Activated CD8-positive, alpha-beta T cell treated with anti-CD3 and anti-CD28 coated beads for 36 hours (primary cell): ENCODE results near the gene SMIM23. TPM values are rescaled to one million over a fixed set of nuclear protein-coding genes. Genes with fewer than 3 reads are reported as not detected.

Source experiments
- ATAC-seq: fragments of 200-7000 bp; cut with Tn5 transposase; one replicate; pipeline ENCODE4 v1.10.0; 2021; ENCODE audit warnings: mild to moderate bottlenecking, moderate library complexity
- CTCF ChIA-PET: fragments of 350-600 bp; sonication (Branson Sonifier 250); formaldehyde crosslinking; loops from one replicate; lab custom pipeline; 2021; ENCODE audit warnings: antibody characterized with exemption; lab: Charles Lee
- POLR2A ChIA-PET: fragments of 350-600 bp; sonication (Branson Sonifier 250); formaldehyde crosslinking; loops from one replicate; lab custom pipeline; 2021; ENCODE audit warnings: antibody characterized with exemption; lab: Charles Lee
- DNase-seq: peaks from one replicate; pipeline ENCODE4 v3.0.0-alpha.2; 2020
- H3K27ac Mint-ChIP-seq: one replicate; pipeline ENCODE4 v1.8.0; 2021; ENCODE audit warnings: mild to moderate bottlenecking, mixed read lengths
- H3K27me3 Mint-ChIP-seq: one replicate; pipeline ENCODE4 v1.8.0; 2021; ENCODE audit warnings: mixed read lengths
- H3K36me3 Mint-ChIP-seq: one replicate; pipeline ENCODE4 v1.8.0; 2021; ENCODE audit warnings: low read depth, mixed read lengths
- H3K4me1 Mint-ChIP-seq: one replicate; pipeline ENCODE4 v1.8.0; 2021; ENCODE audit warnings: low read depth, mixed read lengths
- H3K4me3 Mint-ChIP-seq: one replicate; pipeline ENCODE4 v1.8.0; 2021; ENCODE audit warnings: mild to moderate bottlenecking, moderate library complexity, mixed read lengths
- H3K9me3 Mint-ChIP-seq: one replicate; pipeline ENCODE4 v1.8.0; 2021; ENCODE audit warnings: mixed read lengths
- intact Hi-C: fragments of 100-400 bp; cut with micrococcal nuclease; formaldehyde crosslinking; loops from one replicate; pipeline ENCODE4 v1.10.0; 2022
- total RNA-seq, 2 experiments: library from RNA; stranded (reverse); gene quantifications; one replicate each; pipeline ENCODE4 v1.2.3, GENCODE V29; 2021
- TF ChIP-seq, protein P1 (sequence below): fragments of 200-600 bp; IDR thresholded peaks from one replicate; pipeline ENCODE4 v1.8.0; 2022; ENCODE audit warnings: antibody characterized with exemption, mild to moderate bottlenecking

The SMIM23 gene
- total RNA-seq, 2 experiments from 2014 or later: not detected

DNA sequence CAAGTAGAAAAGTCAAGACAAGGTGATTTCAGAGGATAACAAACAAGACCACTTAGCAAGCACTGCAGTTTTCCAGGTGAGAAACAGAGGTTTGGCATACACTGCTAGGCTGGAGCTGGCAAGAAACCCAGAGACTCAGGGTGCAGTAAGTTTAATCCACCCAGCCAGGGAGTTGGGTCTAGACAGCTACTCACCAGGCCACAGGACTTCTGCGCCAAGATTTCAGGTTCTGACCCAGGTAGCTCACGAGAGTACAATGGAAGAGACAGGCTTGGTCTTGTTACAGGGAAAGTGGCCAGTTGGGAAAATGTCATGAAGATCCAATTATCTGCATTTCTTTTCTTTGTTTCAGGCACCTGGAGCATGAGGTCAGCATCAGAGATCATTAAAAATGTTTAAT is 9.8 kb downstream of the SMIM23 start:
- DNase-seq (no peak), ATAC-seq (no peak)
- CTCF ChIA-PET: interaction anchor here (0.8 kb wide), 1 partner anchor 15 kb away, joined by 3 read pairs; no protein-coding TSS in a partner anchor
- intact Hi-C loops: no loop called here
- TF ChIP-seq, protein P1, sequence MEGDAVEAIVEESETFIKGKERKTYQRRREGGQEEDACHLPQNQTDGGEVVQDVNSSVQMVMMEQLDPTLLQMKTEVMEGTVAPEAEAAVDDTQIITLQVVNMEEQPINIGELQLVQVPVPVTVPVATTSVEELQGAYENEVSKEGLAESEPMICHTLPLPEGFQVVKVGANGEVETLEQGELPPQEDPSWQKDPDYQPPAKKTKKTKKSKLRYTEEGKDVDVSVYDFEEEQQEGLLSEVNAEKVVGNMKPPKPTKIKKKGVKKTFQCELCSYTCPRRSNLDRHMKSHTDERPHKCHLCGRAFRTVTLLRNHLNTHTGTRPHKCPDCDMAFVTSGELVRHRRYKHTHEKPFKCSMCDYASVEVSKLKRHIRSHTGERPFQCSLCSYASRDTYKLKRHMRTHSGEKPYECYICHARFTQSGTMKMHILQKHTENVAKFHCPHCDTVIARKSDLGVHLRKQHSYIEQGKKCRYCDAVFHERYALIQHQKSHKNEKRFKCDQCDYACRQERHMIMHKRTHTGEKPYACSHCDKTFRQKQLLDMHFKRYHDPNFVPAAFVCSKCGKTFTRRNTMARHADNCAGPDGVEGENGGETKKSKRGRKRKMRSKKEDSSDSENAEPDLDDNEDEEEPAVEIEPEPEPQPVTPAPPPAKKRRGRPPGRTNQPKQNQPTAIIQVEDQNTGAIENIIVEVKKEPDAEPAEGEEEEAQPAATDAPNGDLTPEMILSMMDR: no peak
- H3K36me3 Mint-ChIP-seq: no peaks in the 10 kb centered on the region
- H3K9me3 Mint-ChIP-seq: no peaks in the 10 kb centered on the region
- H3K4me3 Mint-ChIP-seq: no peak overlapping the region
- H3K27me3 Mint-ChIP-seq: peaks cover 10% of the 10 kb centered on the region
- no peak overlapping the region for H3K27ac Mint-ChIP-seq
- no peaks in the 10 kb centered on the region for H3K4me1 Mint-ChIP-seq
- POLR2A ChIA-PET: no interaction called here

DNA sequence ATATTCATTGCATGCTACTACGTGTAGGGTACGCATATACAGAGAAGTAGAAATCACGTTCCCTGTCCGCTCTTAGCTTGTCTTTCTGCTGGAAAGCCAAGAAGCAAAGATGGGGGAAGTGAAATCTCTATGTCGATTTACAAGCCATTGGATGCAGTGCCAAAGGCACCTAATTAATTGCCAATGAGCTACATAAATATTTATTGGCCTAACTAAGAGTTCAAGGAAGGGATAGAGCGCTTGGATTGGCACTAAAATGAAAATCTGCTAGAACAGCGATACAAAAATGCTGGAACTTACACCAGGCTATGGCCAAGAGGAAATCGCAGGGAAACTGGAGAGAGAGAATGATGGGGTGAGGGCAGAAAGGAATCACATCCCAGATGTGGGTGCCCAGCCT is 10.8 kb downstream of the SMIM23 start:
- no peaks in the 10 kb centered on the region for H3K9me3 Mint-ChIP-seq
- TF ChIP-seq, protein P1: no peak
- intact Hi-C loops: no loop called here
- DNase-seq (no peak), ATAC-seq (no peak)
- CTCF ChIA-PET: no interaction called here
- H3K36me3 Mint-ChIP-seq: no peaks in the 10 kb centered on the region
- POLR2A ChIA-PET: no interaction called here
- H3K4me3 Mint-ChIP-seq: no peak overlapping the region
- peaks cover 8% of the 10 kb centered on the region for H3K27me3 Mint-ChIP-seq
- H3K4me1 Mint-ChIP-seq: no peaks in the 10 kb centered on the region
- H3K27ac Mint-ChIP-seq: no peak overlapping the region

DNA sequence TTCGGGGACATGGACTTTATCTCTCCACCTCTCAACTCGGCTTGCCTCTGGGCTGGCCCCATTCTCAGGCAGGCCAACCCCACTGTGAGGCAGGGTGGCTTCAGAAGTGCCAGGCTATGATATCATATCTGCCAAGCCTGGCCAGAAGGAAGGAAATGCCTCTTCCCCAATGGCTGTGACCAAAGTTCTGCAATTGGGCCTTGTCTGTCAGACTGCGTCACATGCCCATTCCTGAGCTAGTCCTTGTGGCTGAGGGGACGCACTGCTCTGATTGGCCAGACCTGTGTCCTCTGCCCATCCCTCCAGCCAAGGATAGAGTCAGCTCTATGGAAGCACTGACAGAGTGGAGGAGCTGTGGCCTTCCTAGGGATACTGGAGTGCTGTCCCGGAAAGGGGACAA is 11.9 kb downstream of the SMIM23 start:
- CTCF ChIA-PET: no interaction called here
- POLR2A ChIA-PET: no interaction called here
- H3K4me1 Mint-ChIP-seq: no peaks in the 10 kb centered on the region
- H3K36me3 Mint-ChIP-seq: no peaks in the 10 kb centered on the region
- H3K27ac Mint-ChIP-seq: no peak overlapping the region
- ATAC-seq (no peak), DNase-seq (no peak)
- intact Hi-C loops: no loop called here
- peaks cover 8% of the 10 kb centered on the region for H3K27me3 Mint-ChIP-seq
- H3K9me3 Mint-ChIP-seq: no peaks in the 10 kb centered on the region
- TF ChIP-seq, protein P1: no peak
- H3K4me3 Mint-ChIP-seq: no peak overlapping the region

DNA sequence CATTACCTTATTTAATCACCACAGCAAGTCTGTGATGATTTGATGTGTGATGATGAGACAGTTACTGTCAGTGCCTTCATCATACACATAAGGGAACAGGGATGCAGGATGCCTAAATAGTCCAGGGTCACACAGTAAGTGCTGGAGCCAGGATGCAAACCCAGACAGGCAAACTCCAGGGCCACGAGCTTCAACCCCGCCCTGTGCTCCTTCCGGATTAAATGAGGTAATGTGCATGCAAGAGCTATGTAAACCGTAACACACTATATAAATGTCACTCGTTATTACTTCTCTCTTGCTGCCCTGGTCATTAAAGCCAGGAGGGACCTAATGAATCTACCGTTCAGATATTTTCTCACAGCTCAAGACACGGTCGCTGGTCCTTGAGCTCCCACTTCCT is 12.8 kb downstream of the SMIM23 start:
- CTCF ChIA-PET: no interaction called here
- no peak for DNase-seq
- TF ChIP-seq, protein P1: no peak
- H3K9me3 Mint-ChIP-seq: no peaks in the 10 kb centered on the region
- H3K27me3 Mint-ChIP-seq: peaks cover 8% of the 10 kb centered on the region
- intact Hi-C loops: no loop called here
- no peaks in the 10 kb centered on the region for H3K36me3 Mint-ChIP-seq
- no peaks in the 10 kb centered on the region for H3K4me1 Mint-ChIP-seq
- POLR2A ChIA-PET: no interaction called here
- H3K4me3 Mint-ChIP-seq: no peak overlapping the region
- no peak for ATAC-seq
- H3K27ac Mint-ChIP-seq: no peak overlapping the region

DNA sequence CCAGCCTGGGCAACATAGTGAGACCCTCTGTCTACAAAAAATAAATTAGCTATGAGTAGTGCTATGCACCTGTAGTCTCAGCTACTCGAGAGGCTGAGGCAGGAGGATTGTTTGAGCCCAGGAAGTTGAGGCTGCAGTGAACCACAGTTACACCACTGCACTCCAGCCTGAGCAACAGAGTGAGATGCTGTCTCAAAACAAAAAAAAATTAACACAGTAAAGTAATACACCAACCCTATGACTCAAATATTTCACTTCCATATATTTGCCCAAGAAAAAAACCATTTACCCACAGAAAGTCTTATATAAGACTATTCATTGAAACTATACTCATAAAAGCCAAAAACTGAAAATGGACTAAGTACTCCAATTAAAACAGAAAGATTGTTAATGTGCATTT is 16.2 kb downstream of the SMIM23 start:
- no peaks in the 10 kb centered on the region for H3K9me3 Mint-ChIP-seq
- intact Hi-C loops: no loop called here
- TF ChIP-seq, protein P1: no peak
- no peak overlapping the region for H3K27ac Mint-ChIP-seq
- DNase-seq (no peak), ATAC-seq (no peak)
- H3K36me3 Mint-ChIP-seq: no peaks in the 10 kb centered on the region
- POLR2A ChIA-PET: no interaction called here
- CTCF ChIA-PET: no interaction called here
- H3K27me3 Mint-ChIP-seq: peaks cover 25% of the 10 kb centered on the region
- H3K4me1 Mint-ChIP-seq: no peaks in the 10 kb centered on the region
- no peak overlapping the region for H3K4me3 Mint-ChIP-seq
